Non-pigmented ciliary epithelial cell (primary cell): ENCODE data around the gene PPFIA1.
"Not testable (repeated sequence)": the region's sequence is repeated elsewhere in the genome, so short reads cannot be mapped to it uniquely, and the experiment has no call there.

ENCODE experiments used
- DNase-seq: peaks from one replicate; pipeline ENCODE4 v3.0.0-alpha.2; 2010; ENCODE audit warnings: low read depth

Gene PPFIA1

GRCh38 chr11:70397336-70397982 lies 127.0 kb downstream of the PPFIA1 start:
- DNase-seq: no peak

GRCh38 chr11:70397983-70398833 lies 127.7 kb downstream of the PPFIA1 start, which contains the start of gene CTTN:
Gene CTTN (plus strand): TSS chr11:70398529. CDS start chr11:70407298, 8,769 bp downstream.
- DNase-seq: peak; percentile 6

- DNase-seq: no peak
Observed at GRCh38 chr11:70398834-70399680, 128.6 kb downstream of the PPFIA1 start.

GRCh38 chr11:70399681-70400112 lies 129.2 kb downstream of the PPFIA1 start:
- peak; percentile 90 for DNase-seq

- DNase-seq: no peak
Observed at GRCh38 chr11:70400643-70401042, 130.2 kb downstream of the PPFIA1 start.

GRCh38 chr11:70402016-70402415 lies 131.5 kb downstream of the PPFIA1 start:
- DNase-seq: no peak

- DNase-seq: no peak
Observed at GRCh38 chr11:70402685-70403084, 132.2 kb downstream of the PPFIA1 start.

GRCh38 chr11:70404244-70404643 lies 133.8 kb downstream of the PPFIA1 start:
- no peak for DNase-seq

- no peak for DNase-seq
Observed at GRCh38 chr11:70405679-70406395, 135.3 kb downstream of the PPFIA1 start.

- DNase-seq: no peak
Observed at GRCh38 chr11:70407121-70407520, 136.6 kb downstream of the PPFIA1 start.

GRCh38 chr11:70407814-70408213 lies 137.3 kb downstream of the PPFIA1 start:
- no peak for DNase-seq

- not testable (repeated sequence) for DNase-seq
Observed at GRCh38 chr11:70408326-70408725, 137.8 kb downstream of the PPFIA1 start.

- no peak for DNase-seq
Observed at GRCh38 chr11:70409437-70409836, 138.9 kb downstream of the PPFIA1 start.

GRCh38 chr11:70409871-70410270 lies 139.4 kb downstream of the PPFIA1 start:
- DNase-seq: no peak

- DNase-seq: no peak
Observed at GRCh38 chr11:70410276-70411205, 140.1 kb downstream of the PPFIA1 start.

GRCh38 chr11:70411713-70412452 lies 141.4 kb downstream of the PPFIA1 start:
- DNase-seq: no peak

- no peak for DNase-seq
Observed at GRCh38 chr11:70413151-70413550, 142.7 kb downstream of the PPFIA1 start.

- DNase-seq: no peak
Observed at GRCh38 chr11:70414341-70415100, 144.0 kb downstream of the PPFIA1 start.

GRCh38 chr11:70415191-70415590 lies 144.7 kb downstream of the PPFIA1 start:
- peak; percentile 87 for DNase-seq
